CD4-positive, alpha-beta memory T cell (primary cell): ENCODE results near the gene NFKBIA. TPM values are rescaled to one million over a fixed set of nuclear protein-coding genes. Genes with fewer than 3 reads are reported as not detected.

Source experiments
- CTCF ChIA-PET: fragments of 350-600 bp; sonication (Branson Sonifier 250); formaldehyde crosslinking; loops from one replicate; lab custom pipeline; 2021; ENCODE audit warnings: inconsistent platforms; ENCODE audit not compliant: partially characterized antibody; lab: Charles Lee
- POLR2A ChIA-PET: fragments of 350-600 bp; sonication (Branson Sonifier 250); formaldehyde crosslinking; loops from one replicate; lab custom pipeline; 2021; ENCODE audit not compliant: partially characterized antibody; lab: Charles Lee
- DNase-seq, 5 donors: peaks; one replicate each; pipeline versions ENCODE4 v3.0.0 to v3.0.0-alpha.2; 2020 to 2022; ENCODE audit warnings: mixed read lengths in 1 of 5
- H3K27ac ChIP-seq: one replicate; pipeline ENCODE4 v1.7.0; 2013; ENCODE audit warnings: low read depth, low read length
- H3K27me3 ChIP-seq: 2 replicates; pipeline ENCODE4 v1.7.0; 2013; ENCODE audit warnings: mild to moderate bottlenecking, low read length, moderate library complexity; ENCODE audit not compliant: insufficient read depth
- H3K36me3 ChIP-seq: 2 replicates; pipeline ENCODE4 v1.7.0; 2013; ENCODE audit warnings: mild to moderate bottlenecking, low read length, moderate library complexity; ENCODE audit not compliant: insufficient read depth
- H3K4me1 ChIP-seq: 2 replicates; pipeline ENCODE4 v1.7.0; 2013; ENCODE audit warnings: mild to moderate bottlenecking, low read length, moderate library complexity; ENCODE audit not compliant: insufficient read depth
- H3K4me3 ChIP-seq, 2 donors: one replicate each; pipeline ENCODE4 v1.7.0; 2013; ENCODE audit warnings: low read length in 2 of 2, mild to moderate bottlenecking in 1 of 2
- H3K9me3 ChIP-seq, 2 donors: one replicate each; pipeline ENCODE4 v1.7.0; 2013; ENCODE audit warnings: low read length in 2 of 2, control low read depth in 1 of 2; ENCODE audit not compliant: control insufficient read depth in 1 of 2
- H3K27ac Mint-ChIP-seq, 7 donors: one replicate each; pipeline ENCODE4 v1.8.0; 2020 to 2021; ENCODE audit warnings: mixed read lengths in 7 of 7, mild to moderate bottlenecking in 6 of 7, inconsistent platforms in 3 of 7, moderate library complexity in 3 of 7
- H3K27me3 Mint-ChIP-seq, 2 donors: one replicate each; pipeline ENCODE4 v1.8.0; 2020 to 2021; ENCODE audit warnings: mixed read lengths in 2 of 2
- H3K36me3 Mint-ChIP-seq, 2 donors: one replicate each; pipeline ENCODE4 v1.8.0; 2020 to 2021; ENCODE audit warnings: mixed read lengths in 2 of 2, inconsistent platforms in 1 of 2, mild to moderate bottlenecking in 1 of 2
- H3K4me1 Mint-ChIP-seq, 4 donors: one replicate each; pipeline ENCODE4 v1.8.0; 2020 to 2021; ENCODE audit warnings: mixed read lengths in 4 of 4, mild to moderate bottlenecking in 1 of 4
- H3K4me3 Mint-ChIP-seq, 8 donors: one replicate each; pipeline ENCODE4 v1.8.0; 2020 to 2021; ENCODE audit warnings: mixed read lengths in 8 of 8, mild to moderate bottlenecking in 7 of 8, moderate library complexity in 6 of 8, inconsistent platforms in 3 of 8
- H3K9me3 Mint-ChIP-seq, 8 donors: one replicate each; pipeline ENCODE4 v1.8.0; 2020 to 2021; ENCODE audit warnings: mixed read lengths in 8 of 8, mild to moderate bottlenecking in 5 of 8, inconsistent platforms in 3 of 8, moderate library complexity in 1 of 8
- intact Hi-C: fragments of 100-400 bp; cut with micrococcal nuclease; formaldehyde crosslinking; loops from one replicate; pipeline ENCODE4 v1.15.1; 2023
- polyA plus RNA-seq, 2 donors: library from polyadenylated mRNA; unstranded; fragments of 300-500 nt; fragmentation: Illumina TruSeq; gene quantifications; one replicate each; pipeline ENCODE4 v1.2.3, GENCODE V29; 2021
- total RNA-seq, 2 experiments: library from RNA; stranded (reverse); gene quantifications; one replicate each; pipeline ENCODE4 v1.2.3, GENCODE V29; 2021

Gene NFKBIA
- total and polyA plus RNA-seq, 4 experiments from 2014 or later = 119 to 833 (median 227) TPM

GRCh38 chr14:35435177-35435576, 30.6 kb upstream of the NFKBIA start:
- no peak overlapping the region for H3K27ac Mint-ChIP-seq
- intact Hi-C loops = no loop called here
- no peak overlapping the region for H3K4me3 ChIP-seq

GRCh38 chr14:35433826-35434225, 29.3 kb upstream of the NFKBIA start:
- no peak for DNase-seq
- Mint-ChIP-seq H3K36me3 (no peaks in the 10 kb centered on the region), H3K4me1 (peaks cover 0 to 9% (median 3%) of the 10 kb centered on the region in 4 donors), H3K4me3 (no peak overlapping the region), H3K27me3 (no peaks in the 10 kb centered on the region), H3K9me3 (no peaks in the 10 kb centered on the region), H3K27ac (no peak overlapping the region)
- H3K27ac ChIP-seq = no peak overlapping the region
- intact Hi-C loops = no loop called here
- no peaks in the 10 kb centered on the region for H3K36me3 ChIP-seq
- CTCF ChIA-PET = interaction anchor here (0.7 kb wide), 2 partner anchors 64 to 1565 kb away, joined by 3 read pairs; no protein-coding TSS in a partner anchor
- POLR2A ChIA-PET = interaction anchor here (0.6 kb wide), 1 partner anchor 104 kb away, joined by 3 read pairs; no protein-coding TSS in a partner anchor
- H3K9me3 ChIP-seq = no peaks in the 10 kb centered on the region
- H3K4me1 ChIP-seq = no peaks in the 10 kb centered on the region
- no peak overlapping the region for H3K4me3 ChIP-seq
- H3K27me3 ChIP-seq = no peaks in the 10 kb centered on the region

More at GRCh38 chr14:35435177-35435576, 30.6 kb upstream of the NFKBIA start:
- DNase-seq = no peak
- Mint-ChIP-seq H3K9me3 (no peaks in the 10 kb centered on the region), H3K36me3 (no peaks in the 10 kb centered on the region), H3K4me3 (no peak overlapping the region), H3K27me3 (no peaks in the 10 kb centered on the region), H3K4me1 (peaks cover 0 to 6% (median 2%) of the 10 kb centered on the region in 4 donors)
- H3K4me1 ChIP-seq = no peaks in the 10 kb centered on the region
- no peak overlapping the region for H3K27ac ChIP-seq
- no peaks in the 10 kb centered on the region for H3K27me3 ChIP-seq
- H3K36me3 ChIP-seq = no peaks in the 10 kb centered on the region
- CTCF ChIA-PET = no interaction called here
- no peaks in the 10 kb centered on the region for H3K9me3 ChIP-seq
- POLR2A ChIA-PET = no interaction called here

- Histone ChIP-seq H3K4me3 (no peak overlapping the region), H3K27ac (no peak overlapping the region), H3K9me3 (no peaks in the 10 kb centered on the region), H3K27me3 (no peaks in the 10 kb centered on the region), H3K36me3 (no peaks in the 10 kb centered on the region), H3K4me1 (no peaks in the 10 kb centered on the region)
- H3K4me3 Mint-ChIP-seq = no peak overlapping the region
- peak overlapping the region in 1 of 7 donors; percentile 33 for H3K27ac Mint-ChIP-seq
- no peaks in the 10 kb centered on the region for H3K9me3 Mint-ChIP-seq
- intact Hi-C loops = no loop called here
- ChIA-PET CTCF (interaction anchor here (0.8 kb wide), 1 partner anchor 14 kb away, joined by 3 read pairs; no protein-coding TSS in a partner anchor), POLR2A (no interaction called here)
- H3K36me3 Mint-ChIP-seq = no peaks in the 10 kb centered on the region
- DNase-seq = no peak
- peaks cover 0 to 9% (median 3%) of the 10 kb centered on the region in 4 donors for H3K4me1 Mint-ChIP-seq
- H3K27me3 Mint-ChIP-seq = no peaks in the 10 kb centered on the region
Observed at GRCh38 chr14:35430459-35431199, 26.1 kb upstream of the NFKBIA start.

GRCh38 chr14:35429951-35430350, 25.4 kb upstream of the NFKBIA start:
- Histone ChIP-seq H3K9me3 (no peaks in the 10 kb centered on the region), H3K27ac (no peak overlapping the region), H3K36me3 (no peaks in the 10 kb centered on the region), H3K27me3 (no peaks in the 10 kb centered on the region), H3K4me3 (no peak overlapping the region), H3K4me1 (no peaks in the 10 kb centered on the region)
- Mint-ChIP-seq H3K27me3 (no peaks in the 10 kb centered on the region), H3K9me3 (no peaks in the 10 kb centered on the region), H3K27ac (peak overlapping the region in 2 of 7 donors; percentile 33 to 58), H3K36me3 (no peaks in the 10 kb centered on the region), H3K4me1 (peaks cover 0 to 9% (median 3%) of the 10 kb centered on the region in 4 donors), H3K4me3 (no peak overlapping the region)
- no peak for DNase-seq
- POLR2A ChIA-PET = no interaction called here
- CTCF ChIA-PET = interaction anchor here (0.8 kb wide), 1 partner anchor 14 kb away, joined by 3 read pairs; no protein-coding TSS in a partner anchor
- intact Hi-C loops = loop anchor here (10.0 kb wide), 1 partner anchor 385 kb away; no protein-coding TSS in a partner anchor

GRCh38 chr14:35425850-35426249, 21.3 kb upstream of the NFKBIA start:
- CTCF ChIA-PET = interaction anchor here (0.8 kb wide), 1 partner anchor 196 kb away, joined by 3 read pairs; no protein-coding TSS in a partner anchor
- Histone ChIP-seq H3K36me3 (no peaks in the 10 kb centered on the region), H3K4me1 (peaks cover 8% of the 10 kb centered on the region), H3K4me3 (no peak overlapping the region), H3K9me3 (no peaks in the 10 kb centered on the region), H3K27me3 (no peaks in the 10 kb centered on the region), H3K27ac (no peak overlapping the region)
- no peak for DNase-seq
- Mint-ChIP-seq H3K27ac (no peak overlapping the region), H3K27me3 (no peaks in the 10 kb centered on the region), H3K4me1 (peaks cover 6 to 15% (median 9%) of the 10 kb centered on the region in 4 donors), H3K36me3 (no peaks in the 10 kb centered on the region), H3K4me3 (no peak overlapping the region), H3K9me3 (no peaks in the 10 kb centered on the region)
- POLR2A ChIA-PET = no interaction called here
- intact Hi-C loops = loop anchor here (10.0 kb wide), 1 partner anchor 389 kb away; no protein-coding TSS in a partner anchor

GRCh38 chr14:35423621-35424020, 19.1 kb upstream of the NFKBIA start:
- Histone ChIP-seq H3K4me1 (peaks cover 8% of the 10 kb centered on the region), H3K27me3 (no peaks in the 10 kb centered on the region), H3K9me3 (no peaks in the 10 kb centered on the region), H3K4me3 (no peak overlapping the region), H3K27ac (no peak overlapping the region), H3K36me3 (no peaks in the 10 kb centered on the region)
- Mint-ChIP-seq H3K4me3 (no peak overlapping the region), H3K27ac (peak overlapping the region in 1 of 7 donors; percentile 9), H3K4me1 (peaks cover 4 to 6% (median 6%) of the 10 kb centered on the region in 4 donors), H3K9me3 (no peaks in the 10 kb centered on the region), H3K36me3 (no peaks in the 10 kb centered on the region), H3K27me3 (no peaks in the 10 kb centered on the region)
- no peak for DNase-seq
- intact Hi-C loops = loop anchor here (2.0 to 10.0 kb wide), 2 partner anchors 19 to 391 kb away; partner anchors contain the start of gene NFKBIA
- ChIA-PET CTCF (interaction anchor here (1.7 to 3.4 kb wide), 7 partner anchors 10 to 751 kb away, joined by 3 to 44 read pairs (median 11); no protein-coding TSS in a partner anchor), POLR2A (interaction anchor here (0.6 kb wide), 1 partner anchor 817 kb away, joined by 4 read pairs; no protein-coding TSS in a partner anchor)
